PC-3 (cell line): Measurements from ENCODE around the gene CIB1. TPM values are rescaled to one million over a fixed set of nuclear protein-coding genes. Genes with fewer than 3 reads are reported as not detected.

Experiments
- ATAC-seq: fragments of 200-7000 bp; cut with Tn5 transposase; 2 replicates; pipeline ENCODE4 v1.9.1; 2020; ENCODE audit warnings: mild to moderate bottlenecking, moderate library complexity
- BruUV-seq: library from RNA; stranded (reverse); fragments of 400-500 nt; replicated peaks from 2 replicates; lab custom pipeline; 2021; lab: Mats Ljungman, UMichigan
- CTCF ChIA-PET: fragments of 300-600 bp; sonication (Branson Sonifier 250); formaldehyde crosslinking; loops from one replicate; lab custom pipeline; 2022; ENCODE audit warnings: antibody characterized with exemption; lab: Charles Lee
- POLR2A ChIA-PET: fragments of 300-600 bp; sonication (Branson Sonifier 250); formaldehyde crosslinking; loops from one replicate; lab custom pipeline; 2022; ENCODE audit warnings: antibody characterized with exemption; ENCODE audit not compliant: unreplicated experiment; lab: Charles Lee
- DNase-seq: peaks from one replicate; pipeline ENCODE4 v3.0.0-alpha.2; 2015
- H2AFZ ChIP-seq: fragments of 300-600 bp; sonication (generic); 2 replicates; pipeline ENCODE4 v1.6.0; 2016; ENCODE audit warnings: antibody characterized with exemption, low read length
- H3F3A ChIP-seq: fragments of 300-600 bp; sonication (generic); one replicate; pipeline ENCODE4 v1.6.0; 2017; ENCODE audit warnings: antibody characterized with exemption, low read length, control low read depth, mild to moderate bottlenecking; ENCODE audit not compliant: unreplicated experiment
- H3K27ac ChIP-seq: fragments of 300-600 bp; sonication (generic); 2 replicates; pipeline ENCODE4 v1.5.1; 2016; ENCODE audit warnings: mild to moderate bottlenecking, low read length
- H3K27me3 ChIP-seq: fragments of 300-600 bp; sonication (generic); 2 replicates; pipeline ENCODE4 v1.6.1; 2016; ENCODE audit warnings: low read length, mixed read lengths
- H3K36me3 ChIP-seq: fragments of 300-600 bp; sonication (generic); 2 replicates; pipeline ENCODE4 v1.6.1; 2016; ENCODE audit warnings: low read depth, mixed run types, low read length, mixed read lengths
- H3K4me1 ChIP-seq: fragments of 300-600 bp; sonication (generic); 2 replicates; pipeline ENCODE4 v1.5.1; 2016; ENCODE audit warnings: low read length; ENCODE audit not compliant: insufficient read depth
- H3K4me2 ChIP-seq: fragments of 300-600 bp; sonication (generic); 2 replicates; pipeline ENCODE4 v1.6.0; 2016; ENCODE audit warnings: low read length
- H3K4me3 ChIP-seq: fragments of 300-600 bp; sonication (generic); 2 replicates; pipeline ENCODE4 v1.5.1; 2016; ENCODE audit warnings: mild to moderate bottlenecking, low read length, mixed read lengths
- H3K79me2 ChIP-seq: fragments of 300-600 bp; sonication (generic); 2 replicates; pipeline ENCODE4 v1.6.1; 2017; ENCODE audit warnings: low read length, mixed read lengths
- H3K9ac ChIP-seq: fragments of 300-600 bp; sonication (generic); 2 replicates; pipeline ENCODE4 v1.6.0; 2016; ENCODE audit warnings: mild to moderate bottlenecking, low read length
- H3K9me2 ChIP-seq: fragments of 300-600 bp; sonication (generic); replicated peaks from 2 replicates; pipeline ENCODE4 v1.6.1; 2016; ENCODE audit warnings: mixed run types, low read length, mixed read lengths
- H3K9me3 ChIP-seq: fragments of 300-600 bp; sonication (generic); 2 replicates; pipeline ENCODE4 v1.6.1; 2016; ENCODE audit warnings: low read length, mixed read lengths
- H4K20me1 ChIP-seq: fragments of 300-600 bp; sonication (generic); 2 replicates; pipeline ENCODE4 v1.6.1; 2016; ENCODE audit warnings: low read length, mixed read lengths
- CTCF ChIP-seq: fragments of 300-600 bp; sonication (generic); conservative IDR thresholded peaks from 2 replicates; pipeline ENCODE4 v1.5.1; 2017; ENCODE audit warnings: antibody characterized with exemption, low read depth, mild to moderate bottlenecking, low read length
- EZH2 ChIP-seq: fragments of 300-600 bp; sonication (generic); IDR thresholded peaks from one replicate; pipeline ENCODE4 v1.6.1; 2017; ENCODE audit warnings: antibody characterized with exemption, mild to moderate bottlenecking, low read length; ENCODE audit not compliant: unreplicated experiment
- EZH2phosphoT487 ChIP-seq: fragments of 300-600 bp; sonication (generic); IDR thresholded peaks from 2 replicates; pipeline ENCODE4 v1.6.1; 2018; ENCODE audit warnings: mild to moderate bottlenecking, antibody characterized with exemption, low read length, borderline replicate concordance
- intact Hi-C: fragments of 100-400 bp; cut with micrococcal nuclease; formaldehyde crosslinking; loops from 2 replicates; pipeline ENCODE4 v1.9.0; 2023
- total RNA-seq: library from RNA; depleted of rRNA; stranded (reverse); fragments of >200 nt; gene quantifications from 2 replicates; pipeline ENCODE4 v1.2.3, GENCODE V29; 2014

The CIB1 gene
- total RNA-seq, 1 experiment from 2014 or later, result 83.7 TPM

GRCh38 chr15:90240856-90241255, 7.1 kb upstream of the CIB1 start:
- no peaks in the 10 kb centered on the region; the same call in 1 of the 2 replicates for H3K36me3 ChIP-seq
- H2AFZ ChIP-seq, result no peak overlapping the region
- H3K79me2 ChIP-seq, result no peaks in the 10 kb centered on the region
- H3F3A ChIP-seq, result no peaks in the 10 kb centered on the region
- intact Hi-C loops, result no loop called here
- TF ChIP-seq EZH2phosphoT487 (no peak), EZH2 (no peak), CTCF (no peak)
- H3K27me3 ChIP-seq, result no peaks in the 10 kb centered on the region
- H3K9me3 ChIP-seq, result no peaks in the 10 kb centered on the region
- H4K20me1 ChIP-seq, result no peaks in the 10 kb centered on the region
- H3K27ac ChIP-seq, result no peak overlapping the region
- POLR2A ChIA-PET, result no interaction called here
- no peaks in the 10 kb centered on the region for H3K4me1 ChIP-seq
- ATAC-seq (no peak), DNase-seq (no peak)
- CTCF ChIA-PET, result no interaction called here
- H3K9ac ChIP-seq, result no peak overlapping the region
- no peaks in the 10 kb centered on the region for H3K9me2 ChIP-seq
- no peak overlapping the region for H3K4me3 ChIP-seq
- H3K4me2 ChIP-seq, result no peak overlapping the region
- BruUV-seq, result no TSS peak

GRCh38 chr15:90239371-90239770, 5.6 kb upstream of the CIB1 start:
- H3K79me2 ChIP-seq, result peaks cover 8% of the 10 kb centered on the region
- no peak overlapping the region for H3K9ac ChIP-seq
- H3K36me3 ChIP-seq, result no peaks in the 10 kb centered on the region; the same call in 1 of the 2 replicates
- no peaks in the 10 kb centered on the region for H3K9me3 ChIP-seq
- ChIA-PET POLR2A (no interaction called here), CTCF (no interaction called here)
- intact Hi-C loops, result no loop called here
- H2AFZ ChIP-seq, result no peak overlapping the region
- DNase-seq (no peak), ATAC-seq (no peak)
- H3K27me3 ChIP-seq, result no peaks in the 10 kb centered on the region
- no peaks in the 10 kb centered on the region for H3K9me2 ChIP-seq
- TF ChIP-seq EZH2phosphoT487, result no peak
- TF ChIP-seq CTCF, result no peak
- TF ChIP-seq EZH2, result no peak
- H3F3A ChIP-seq, result no peaks in the 10 kb centered on the region
- H3K27ac ChIP-seq, result no peak overlapping the region
- BruUV-seq, result no TSS peak
- no peak overlapping the region for H3K4me3 ChIP-seq
- no peak overlapping the region for H3K4me2 ChIP-seq
- peaks cover 8% of the 10 kb centered on the region; the same call in 1 of the 2 replicates for H3K4me1 ChIP-seq
- no peaks in the 10 kb centered on the region for H4K20me1 ChIP-seq
